SK-N-SH treated with all-trans-retinoic acid at 6 μM for 48 hours (cell line): ENCODE data around the gene GGA3.

ENCODE experiments used
- CSDC2 ChIP-seq: fragments of 250-450 bp; sonication (Bioruptor Pico); IDR thresholded peaks from 2 replicates; pipeline ENCODE4 v1.5.0; 2020; ENCODE audit warnings: mild to moderate bottlenecking, moderate library complexity
- ISL1 ChIP-seq: fragments of 250-450 bp; sonication (Bioruptor Pico); IDR thresholded peaks from 2 replicates; pipeline ENCODE4 v2.1.2; 2022; ENCODE audit warnings: mild to moderate bottlenecking, moderate library complexity
- OSR1 ChIP-seq: fragments of 250-450 bp; sonication (Bioruptor Pico); IDR thresholded peaks from 2 replicates; pipeline ENCODE4 v1.8.0; 2022; ENCODE audit warnings: moderate library complexity, mild to moderate bottlenecking, inconsistent platforms
- RARB ChIP-seq: fragments of 250-450 bp; sonication (Bioruptor Pico); IDR thresholded peaks from 2 replicates; pipeline ENCODE4 v1.8.0; 2021; ENCODE audit warnings: mild to moderate bottlenecking, moderate library complexity
- SNAI2 ChIP-seq: fragments of 250-450 bp; sonication (Bioruptor Pico); IDR thresholded peaks from 2 replicates; pipeline ENCODE4 v1.5.0; 2020; ENCODE audit warnings: mild to moderate bottlenecking, moderate library complexity
- ZNF8 ChIP-seq: fragments of 450-650 bp; formaldehyde crosslinking; IDR thresholded peaks from 2 replicates; pipeline ENCODE4 v1.5.0; 2020; ENCODE audit warnings: mild to moderate bottlenecking, moderate library complexity
- TF ChIP-seq, protein P1 (sequence below): fragments of 250-450 bp; sonication (Bioruptor Pico); IDR thresholded peaks from 2 replicates; pipeline ENCODE4 v1.5.1; 2020; ENCODE audit warnings: low read depth, mild to moderate bottlenecking, moderate library complexity
- TF ChIP-seq, protein P2 (sequence below): fragments of 250-450 bp; sonication (Bioruptor Pico); IDR thresholded peaks from 2 replicates; pipeline ENCODE4 v1.5.1; 2021; ENCODE audit warnings: mild to moderate bottlenecking, moderate library complexity
- TF ChIP-seq, protein P3 (sequence below): fragments of 250-450 bp; sonication (Bioruptor Pico); IDR thresholded peaks from 2 replicates; pipeline ENCODE4 v1.8.0; 2020; ENCODE audit warnings: mild to moderate bottlenecking, moderate library complexity, borderline replicate concordance

DNA sequence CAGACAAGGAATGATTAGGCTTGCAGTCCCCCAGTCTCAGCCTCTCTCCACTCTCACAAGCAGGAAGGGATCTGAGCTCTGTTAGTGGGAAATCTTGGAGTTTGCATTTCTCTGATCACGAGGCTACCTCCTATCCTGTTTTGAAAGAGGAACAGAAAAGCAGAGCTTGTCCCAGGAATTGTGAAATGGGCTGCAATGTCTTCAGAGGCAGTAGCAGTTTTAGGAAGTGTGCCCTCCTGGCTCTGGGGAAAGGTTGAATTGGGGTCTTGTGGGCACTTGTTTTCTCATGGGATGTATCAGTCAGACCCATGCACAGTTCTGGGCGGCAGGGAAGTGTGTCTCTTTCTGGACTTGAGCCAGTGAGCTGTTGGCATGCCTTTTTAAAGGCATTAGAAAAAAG is 33.1 kb downstream of the GGA3 start:
- TF ChIP-seq, protein P1, sequence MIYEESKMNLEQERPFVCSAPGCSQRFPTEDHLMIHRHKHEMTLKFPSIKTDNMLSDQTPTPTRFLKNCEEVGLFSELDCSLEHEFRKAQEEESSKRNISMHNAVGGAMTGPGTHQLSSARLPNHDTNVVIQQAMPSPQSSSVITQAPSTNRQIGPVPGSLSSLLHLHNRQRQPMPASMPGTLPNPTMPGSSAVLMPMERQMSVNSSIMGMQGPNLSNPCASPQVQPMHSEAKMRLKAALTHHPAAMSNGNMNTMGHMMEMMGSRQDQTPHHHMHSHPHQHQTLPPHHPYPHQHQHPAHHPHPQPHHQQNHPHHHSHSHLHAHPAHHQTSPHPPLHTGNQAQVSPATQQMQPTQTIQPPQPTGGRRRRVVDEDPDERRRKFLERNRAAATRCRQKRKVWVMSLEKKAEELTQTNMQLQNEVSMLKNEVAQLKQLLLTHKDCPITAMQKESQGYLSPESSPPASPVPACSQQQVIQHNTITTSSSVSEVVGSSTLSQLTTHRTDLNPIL (CRISPR knock-in tag), result no peak
- TF ChIP-seq, protein P2, sequence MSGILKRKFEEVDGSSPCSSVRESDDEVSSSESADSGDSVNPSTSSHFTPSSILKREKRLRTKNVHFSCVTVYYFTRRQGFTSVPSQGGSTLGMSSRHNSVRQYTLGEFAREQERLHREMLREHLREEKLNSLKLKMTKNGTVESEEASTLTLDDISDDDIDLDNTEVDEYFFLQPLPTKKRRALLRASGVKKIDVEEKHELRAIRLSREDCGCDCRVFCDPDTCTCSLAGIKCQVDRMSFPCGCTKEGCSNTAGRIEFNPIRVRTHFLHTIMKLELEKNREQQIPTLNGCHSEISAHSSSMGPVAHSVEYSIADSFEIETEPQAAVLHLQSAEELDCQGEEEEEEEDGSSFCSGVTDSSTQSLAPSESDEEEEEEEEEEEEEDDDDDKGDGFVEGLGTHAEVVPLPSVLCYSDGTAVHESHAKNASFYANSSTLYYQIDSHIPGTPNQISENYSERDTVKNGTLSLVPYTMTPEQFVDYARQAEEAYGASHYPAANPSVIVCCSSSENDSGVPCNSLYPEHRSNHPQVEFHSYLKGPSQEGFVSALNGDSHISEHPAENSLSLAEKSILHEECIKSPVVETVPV (CRISPR knock-in tag), result no peak
- TF ChIP-seq ISL1 (CRISPR knock-in tag) (no peak), SNAI2 (CRISPR knock-in tag) (no peak), CSDC2 (no peak), ZNF8 (CRISPR knock-in tag) (no peak), OSR1 (CRISPR knock-in tag) (no peak), RARB (no peak)
- TF ChIP-seq, protein P3, sequence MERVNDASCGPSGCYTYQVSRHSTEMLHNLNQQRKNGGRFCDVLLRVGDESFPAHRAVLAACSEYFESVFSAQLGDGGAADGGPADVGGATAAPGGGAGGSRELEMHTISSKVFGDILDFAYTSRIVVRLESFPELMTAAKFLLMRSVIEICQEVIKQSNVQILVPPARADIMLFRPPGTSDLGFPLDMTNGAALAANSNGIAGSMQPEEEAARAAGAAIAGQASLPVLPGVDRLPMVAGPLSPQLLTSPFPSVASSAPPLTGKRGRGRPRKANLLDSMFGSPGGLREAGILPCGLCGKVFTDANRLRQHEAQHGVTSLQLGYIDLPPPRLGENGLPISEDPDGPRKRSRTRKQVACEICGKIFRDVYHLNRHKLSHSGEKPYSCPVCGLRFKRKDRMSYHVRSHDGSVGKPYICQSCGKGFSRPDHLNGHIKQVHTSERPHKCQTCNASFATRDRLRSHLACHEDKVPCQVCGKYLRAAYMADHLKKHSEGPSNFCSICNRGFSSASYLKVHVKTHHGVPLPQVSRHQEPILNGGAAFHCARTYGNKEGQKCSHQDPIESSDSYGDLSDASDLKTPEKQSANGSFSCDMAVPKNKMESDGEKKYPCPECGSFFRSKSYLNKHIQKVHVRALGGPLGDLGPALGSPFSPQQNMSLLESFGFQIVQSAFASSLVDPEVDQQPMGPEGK (CRISPR knock-in tag), result no peak
